WI38 (cell line): Measurements from ENCODE around the gene SPAG9.

Experiments used
- H3K4me3 ChIP-seq: 2 replicates; pipeline ENCODE4 v1.5.1; 2011; ENCODE audit warnings: low read depth, mild to moderate bottlenecking, control low read depth, low read length
- CTCF ChIP-seq: IDR thresholded peaks from 2 replicates; pipeline ENCODE4 v1.5.1; 2012; ENCODE audit warnings: low read depth, mild to moderate bottlenecking, control low read depth, low read length

Gene SPAG9

GRCh38 chr17:50952013-50952412 lies 168.7 kb downstream of the SPAG9 start:
- no peak for TF ChIP-seq CTCF
- H3K4me3 ChIP-seq = no peak overlapping the region

- peak; percentile 70 for TF ChIP-seq CTCF
Measured at GRCh38 chr17:50949989-50950877, 170.4 kb downstream of the SPAG9 start.

GRCh38 chr17:50949128-50949988 lies 171.3 kb downstream of the SPAG9 start:
- no peak for TF ChIP-seq CTCF
- no peak overlapping the region for H3K4me3 ChIP-seq

More at GRCh38 chr17:50949989-50950877, 170.4 kb downstream of the SPAG9 start:
- no peak overlapping the region for H3K4me3 ChIP-seq

GRCh38 chr17:50948711-50949110 lies 172.0 kb downstream of the SPAG9 start:
- TF ChIP-seq CTCF = no peak
- no peak overlapping the region for H3K4me3 ChIP-seq

GRCh38 chr17:50947782-50948543 lies 172.7 kb downstream of the SPAG9 start:
- H3K4me3 ChIP-seq = no peak overlapping the region

More at GRCh38 chr17:50947782-50948543, 172.7 kb downstream of the SPAG9 start:
- TF ChIP-seq CTCF = no peak
